DMS114 treated with DMSO at 0.1 percent for 48 hours (cell line): ENCODE data around the gene OTOGL.
"Not testable (repeated sequence)": the region's sequence is repeated elsewhere in the genome, so short reads cannot be mapped to it uniquely, and the experiment has no call there.

Source experiments
- DNase-seq: peaks from one replicate; lab custom pipeline; 2025; ENCODE audit not compliant: unreplicated experiment; lab: John Stamatoyannopoulos, UW

The OTOGL gene

DNA sequence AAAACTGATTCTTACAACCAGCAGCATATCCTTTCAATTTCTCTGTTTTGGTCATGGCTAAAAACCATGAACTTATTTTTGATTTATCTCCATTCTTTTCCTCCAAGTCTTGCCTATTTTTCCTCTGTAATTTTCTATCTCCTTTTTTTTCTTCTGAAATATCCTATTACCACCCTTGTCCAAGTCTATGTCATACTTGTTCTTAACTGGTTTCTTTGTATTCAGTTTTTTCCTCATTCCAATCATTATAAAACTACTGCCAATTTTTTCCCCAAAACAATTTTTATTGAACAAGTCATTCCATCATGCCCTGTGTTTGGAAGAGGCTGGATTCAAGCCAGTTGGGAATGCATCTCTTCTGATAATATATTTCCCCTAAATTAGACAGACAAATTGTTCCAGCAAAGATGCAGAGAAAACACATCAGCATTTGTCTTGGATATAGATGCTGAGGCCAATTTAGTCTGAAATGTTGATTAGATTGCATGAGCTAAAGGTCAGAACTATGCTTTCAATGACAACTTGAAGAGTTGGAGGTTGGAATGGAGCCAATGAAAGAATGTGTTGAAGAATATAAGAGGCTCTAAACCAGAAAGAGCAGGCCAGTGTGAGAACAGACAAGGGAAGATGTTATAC is 30.7 kb downstream of the OTOGL start:
- no peak for DNase-seq

DNA sequence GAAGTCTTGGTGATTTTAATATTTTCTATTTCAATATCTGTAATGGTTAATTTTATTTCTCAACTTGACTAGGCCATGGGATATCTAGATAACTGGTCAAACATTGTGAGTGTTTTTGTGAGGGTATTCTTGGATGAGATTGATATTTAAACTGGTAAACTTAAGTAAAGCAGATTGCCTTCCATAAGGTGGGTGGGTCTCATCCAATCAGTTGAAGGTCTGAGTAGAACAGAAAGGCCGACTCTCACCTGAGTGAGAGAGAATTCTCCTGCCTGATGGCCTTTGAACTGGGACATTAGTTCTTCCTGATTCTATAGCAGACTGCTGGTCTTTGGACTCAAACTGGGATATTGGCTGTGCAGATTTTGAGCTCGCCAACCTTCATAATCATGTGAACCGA is 36.3 kb downstream of the OTOGL start:
- no peak for DNase-seq

DNA sequence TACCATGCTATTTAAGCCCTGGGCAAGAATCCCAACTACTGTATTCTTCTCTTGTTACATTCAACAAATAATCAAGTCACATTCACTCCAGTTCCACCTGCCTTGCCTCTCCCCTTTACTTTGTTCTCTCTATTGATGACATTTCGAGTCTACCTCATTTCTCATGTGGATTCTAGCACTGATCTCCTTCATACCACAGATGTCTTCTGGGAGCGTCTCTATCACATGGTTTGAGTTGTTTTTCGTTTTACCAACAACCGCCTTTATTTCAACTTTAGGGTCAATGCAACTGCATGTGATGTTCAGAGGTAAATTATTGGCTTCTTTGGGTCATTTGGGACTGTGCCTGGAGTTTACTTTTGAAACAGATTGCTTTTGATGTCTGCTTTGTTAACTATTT is 40.7 kb downstream of the OTOGL start:
- no peak for DNase-seq

DNA sequence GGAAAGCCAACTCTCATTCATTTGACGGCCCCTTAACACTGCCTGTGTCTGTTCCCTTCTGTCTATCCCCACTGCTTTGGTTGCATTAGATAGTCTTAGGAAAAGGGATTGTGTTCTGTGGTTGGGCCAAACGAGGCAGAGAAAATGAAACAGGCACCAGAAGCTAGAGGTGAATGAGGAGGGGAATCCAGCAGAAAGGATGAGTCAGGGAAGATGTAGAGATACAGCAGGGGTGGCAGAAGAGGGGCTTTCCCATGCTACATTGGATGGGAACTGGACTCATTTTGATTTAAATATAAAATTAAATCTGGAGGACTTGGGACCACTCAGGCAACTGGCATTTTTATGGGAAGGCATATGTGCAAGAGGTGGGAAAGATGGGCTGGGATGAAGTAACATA is 43.3 kb downstream of the OTOGL start:
- no peak for DNase-seq

DNA sequence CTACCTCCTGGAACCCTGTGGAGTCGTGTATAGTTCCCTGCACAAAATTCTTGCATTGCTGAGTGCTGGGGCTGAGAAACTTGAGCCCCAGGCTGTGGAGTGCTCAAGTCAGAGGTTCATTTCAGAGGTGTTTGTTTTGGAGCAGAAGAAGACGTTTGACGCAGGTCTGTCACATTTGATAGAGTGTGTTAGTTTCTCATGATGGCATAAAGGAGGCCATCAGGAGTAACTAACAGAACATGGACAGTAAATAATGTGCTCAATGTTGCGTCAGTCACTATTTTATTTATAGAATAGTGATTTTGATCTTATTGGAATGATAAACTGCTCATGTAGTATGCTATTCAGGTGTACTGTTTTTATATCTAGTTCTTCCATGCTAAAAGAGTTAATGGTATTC is 44.2 kb downstream of the OTOGL start:
- DNase-seq, result no peak

DNA sequence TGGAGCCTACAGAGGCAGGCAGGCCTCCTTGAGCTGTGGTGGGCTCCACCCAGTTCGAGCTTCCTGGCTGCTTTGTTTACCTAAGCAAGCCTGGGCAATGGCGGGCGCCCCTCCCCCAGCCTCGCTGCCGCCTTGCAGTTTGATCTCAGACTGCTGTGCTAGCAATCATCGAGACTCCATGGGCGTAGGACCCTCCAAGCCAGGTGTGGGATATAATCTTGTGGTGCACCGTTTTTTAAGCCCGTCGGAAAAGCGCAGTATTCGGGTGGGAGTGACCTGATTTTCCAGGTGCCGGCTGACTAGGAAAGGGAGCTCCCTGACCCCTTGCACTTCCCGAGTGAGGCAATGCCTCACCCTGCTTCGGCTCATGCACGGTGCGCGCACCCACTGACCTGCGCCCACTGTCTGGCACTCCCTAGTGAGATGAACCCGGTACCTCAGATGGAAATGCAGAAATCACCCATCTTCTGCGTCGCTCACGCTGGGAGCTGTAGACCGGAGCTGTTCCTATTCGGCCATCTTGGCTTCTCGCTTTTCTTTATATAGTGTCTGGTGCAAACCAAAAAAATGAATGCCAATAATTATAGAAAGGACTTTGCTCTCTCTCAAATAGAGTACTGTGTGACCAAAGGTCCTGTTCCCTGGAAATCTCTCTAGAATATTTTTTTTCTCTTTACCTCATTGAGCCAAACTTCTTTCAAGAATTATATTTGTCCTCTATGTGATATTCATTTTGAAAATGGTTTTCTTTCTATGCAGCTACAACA is 50.4 kb downstream of the OTOGL start:
- DNase-seq, result not testable (repeated sequence)

DNA sequence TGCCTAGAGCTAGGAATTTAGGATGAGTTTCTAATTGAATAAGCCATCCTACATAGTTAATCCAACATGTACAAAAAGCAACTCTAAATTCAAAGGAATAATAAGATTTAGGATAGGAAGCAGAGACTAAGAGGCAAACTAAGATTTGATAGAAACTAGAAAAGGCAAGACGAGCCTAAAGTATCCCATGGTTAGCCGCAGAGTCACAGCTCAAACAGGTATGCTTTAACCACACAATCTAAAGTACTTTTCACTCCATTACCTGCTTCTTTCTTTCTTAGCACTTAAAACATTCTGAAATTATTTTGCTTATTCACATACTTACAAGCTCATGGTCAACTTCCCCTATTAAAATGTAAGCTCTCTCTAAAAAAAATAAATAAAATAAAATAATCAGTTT is 51.8 kb downstream of the OTOGL start:
- DNase-seq, result no peak

DNA sequence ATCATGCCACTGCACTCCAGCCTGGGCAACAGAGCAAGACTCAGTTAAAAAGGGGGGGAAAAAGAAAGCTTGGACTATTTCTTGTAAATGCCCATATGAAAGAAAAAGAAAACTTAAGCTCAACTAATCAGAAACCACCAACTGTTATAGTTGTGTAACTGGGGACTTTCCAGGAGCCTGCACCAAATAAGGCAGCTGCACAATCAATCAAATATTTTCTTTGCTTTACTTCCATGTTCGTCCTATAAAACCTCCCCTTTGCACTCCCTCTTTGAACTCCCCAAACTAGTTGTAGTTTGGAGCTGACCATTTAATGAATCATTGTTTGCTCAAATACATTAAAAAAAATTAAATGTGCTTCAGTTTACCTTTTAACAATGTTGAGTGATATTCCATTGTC is 54.9 kb downstream of the OTOGL start:
- DNase-seq, result no peak

DNA sequence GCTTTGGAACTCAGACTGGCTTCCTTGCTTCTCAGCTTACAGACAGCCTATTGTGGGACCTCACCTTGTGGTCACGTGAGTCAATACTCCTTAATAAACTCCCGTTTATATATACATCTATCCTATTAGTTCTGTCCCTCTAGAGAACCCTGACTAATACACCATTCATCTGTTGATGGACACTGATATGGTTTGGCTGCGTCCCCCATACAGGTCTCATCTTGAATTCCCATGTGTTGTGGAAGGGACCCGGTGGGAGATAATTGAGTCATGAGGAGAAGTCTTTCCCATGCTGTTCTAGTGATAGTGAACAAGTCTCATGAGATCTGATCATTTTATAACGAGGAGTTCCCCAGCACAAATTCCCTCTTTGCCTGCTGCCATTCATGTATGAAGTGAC is 57.0 kb downstream of the OTOGL start:
- DNase-seq, result no peak

DNA sequence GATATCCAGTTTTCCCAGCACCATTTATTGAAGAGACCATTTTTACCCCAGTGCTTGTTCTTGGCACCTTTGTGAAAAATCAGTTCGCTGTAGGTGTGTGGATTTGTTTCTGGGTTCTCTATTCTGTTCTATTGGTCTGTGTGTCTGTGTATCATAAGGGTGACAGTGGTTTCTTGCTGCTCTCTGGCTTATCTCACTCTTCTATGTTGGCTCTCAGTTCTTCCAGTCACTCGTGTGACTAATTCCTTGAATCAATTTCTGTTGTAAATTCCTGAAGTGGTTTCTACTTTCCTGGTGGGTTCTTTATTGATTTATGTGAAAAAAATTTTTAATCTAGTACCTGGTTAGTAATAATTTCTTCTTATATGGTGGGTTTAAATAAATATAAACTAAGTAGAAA is 58.3 kb downstream of the OTOGL start:
- no peak for DNase-seq

DNA sequence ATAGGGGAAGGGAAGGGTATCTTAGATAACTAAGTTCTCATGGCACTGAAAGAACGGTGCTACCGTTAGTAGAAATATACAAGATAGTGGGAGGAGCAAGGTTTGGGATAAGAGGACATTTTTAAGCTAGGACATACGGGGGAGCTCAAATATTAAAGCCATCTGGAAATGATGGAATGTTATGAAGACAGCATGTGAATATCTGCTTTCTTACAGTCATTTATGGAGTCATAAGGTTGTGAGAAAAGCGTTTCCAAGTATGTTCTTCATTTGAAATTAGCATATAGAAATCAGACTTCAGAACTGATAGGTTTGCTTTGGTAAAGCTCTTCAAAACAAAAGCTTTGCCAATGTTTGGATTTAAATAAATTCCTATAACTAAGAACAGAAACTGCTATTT is 62.3 kb downstream of the OTOGL start:
- no peak for DNase-seq

DNA sequence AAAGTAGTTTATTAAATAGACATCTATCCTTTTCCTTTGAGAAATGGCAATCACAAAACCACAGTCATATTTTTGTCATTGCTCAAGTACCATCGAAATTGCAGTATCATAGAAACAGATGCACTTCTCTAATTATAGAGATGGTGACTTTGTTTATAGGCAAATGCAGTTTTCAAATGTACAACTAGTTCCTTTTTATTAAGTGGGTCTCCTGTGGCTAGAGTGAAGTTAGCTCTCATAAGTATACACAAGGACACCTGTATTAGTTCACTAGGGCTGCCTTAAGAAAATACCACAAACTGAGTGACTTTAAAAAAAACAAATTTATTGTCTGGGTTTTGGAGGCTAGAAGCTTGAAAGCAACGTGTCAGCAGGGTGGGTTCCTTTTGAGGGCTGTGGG is 62.8 kb downstream of the OTOGL start:
- no peak for DNase-seq

DNA sequence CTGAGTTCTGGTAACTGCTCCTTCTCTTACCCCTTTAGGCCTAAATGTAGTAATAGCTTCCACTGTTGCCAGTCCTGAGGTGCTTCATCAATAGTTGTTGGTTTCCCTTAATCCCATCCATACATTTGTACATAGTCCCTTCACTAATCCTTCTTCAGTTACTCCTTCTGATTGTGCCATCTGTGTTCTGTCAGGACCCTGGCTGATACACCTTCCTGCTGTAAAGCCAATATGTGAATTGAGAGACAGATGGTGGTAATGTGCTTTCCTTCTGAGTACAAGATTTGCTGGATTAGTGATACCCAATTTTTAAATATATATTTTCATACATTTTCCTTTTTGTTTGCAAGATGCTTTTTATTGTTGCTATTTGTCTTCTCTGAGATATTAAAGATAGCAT is 66.4 kb downstream of the OTOGL start:
- no peak for DNase-seq

DNA sequence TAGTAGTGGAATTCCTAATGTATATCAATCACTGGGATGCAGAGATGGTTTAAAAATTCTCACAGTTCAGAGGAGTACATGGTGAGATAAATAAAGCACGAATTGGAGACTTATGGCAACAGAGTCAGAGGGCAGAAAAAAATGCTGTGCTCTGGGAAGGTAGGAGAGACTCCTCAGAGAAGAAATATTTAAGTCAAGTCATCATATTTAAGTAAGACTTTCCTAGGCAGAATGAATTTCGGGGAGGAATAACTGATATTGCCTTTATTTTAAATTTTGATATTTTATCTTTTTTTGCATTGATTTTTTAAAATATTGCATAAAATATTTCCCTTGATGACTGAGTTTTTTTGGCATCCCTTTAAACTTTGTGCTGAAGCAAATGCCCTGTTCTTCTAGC is 67.4 kb downstream of the OTOGL start:
- DNase-seq, result no peak

DNA sequence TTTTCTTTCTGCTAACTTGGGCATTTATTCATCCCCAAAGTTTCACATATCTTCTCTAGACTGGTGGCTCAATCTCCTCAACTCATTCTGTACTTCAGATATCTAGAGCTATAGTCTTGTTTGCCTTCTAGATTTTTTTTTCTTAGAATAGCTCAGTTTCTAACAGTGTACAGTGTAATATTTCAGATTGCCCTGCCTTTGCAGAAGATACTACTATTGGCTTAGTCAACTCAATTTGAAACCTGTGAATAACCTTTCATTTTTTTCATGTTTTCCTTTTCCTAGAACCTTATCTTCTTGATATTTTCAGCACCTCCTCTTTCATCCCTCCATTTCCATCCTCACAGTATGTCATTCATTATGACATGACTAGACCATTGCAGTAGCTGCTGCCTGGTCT is 69.6 kb downstream of the OTOGL start:
- DNase-seq, result no peak

DNA sequence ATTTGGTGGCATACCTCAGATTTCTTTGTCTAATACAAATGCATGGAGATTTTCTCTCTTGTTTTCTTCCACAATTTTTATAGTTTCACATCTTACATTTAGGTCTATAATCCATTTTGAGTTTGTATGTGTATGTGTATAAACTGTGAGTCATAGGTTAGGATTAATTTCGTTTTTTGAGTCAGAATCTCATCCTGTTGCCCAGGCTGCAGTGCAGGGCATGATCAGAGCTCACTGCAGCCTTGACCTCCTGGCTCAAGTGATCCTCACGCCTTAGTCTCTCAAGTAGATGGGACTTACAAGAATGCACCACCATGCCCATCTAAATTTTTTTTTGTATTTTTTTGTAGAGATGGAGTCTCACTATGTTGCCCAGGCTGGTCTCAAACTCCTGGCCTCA is 71.6 kb downstream of the OTOGL start:
- no peak for DNase-seq

DNA sequence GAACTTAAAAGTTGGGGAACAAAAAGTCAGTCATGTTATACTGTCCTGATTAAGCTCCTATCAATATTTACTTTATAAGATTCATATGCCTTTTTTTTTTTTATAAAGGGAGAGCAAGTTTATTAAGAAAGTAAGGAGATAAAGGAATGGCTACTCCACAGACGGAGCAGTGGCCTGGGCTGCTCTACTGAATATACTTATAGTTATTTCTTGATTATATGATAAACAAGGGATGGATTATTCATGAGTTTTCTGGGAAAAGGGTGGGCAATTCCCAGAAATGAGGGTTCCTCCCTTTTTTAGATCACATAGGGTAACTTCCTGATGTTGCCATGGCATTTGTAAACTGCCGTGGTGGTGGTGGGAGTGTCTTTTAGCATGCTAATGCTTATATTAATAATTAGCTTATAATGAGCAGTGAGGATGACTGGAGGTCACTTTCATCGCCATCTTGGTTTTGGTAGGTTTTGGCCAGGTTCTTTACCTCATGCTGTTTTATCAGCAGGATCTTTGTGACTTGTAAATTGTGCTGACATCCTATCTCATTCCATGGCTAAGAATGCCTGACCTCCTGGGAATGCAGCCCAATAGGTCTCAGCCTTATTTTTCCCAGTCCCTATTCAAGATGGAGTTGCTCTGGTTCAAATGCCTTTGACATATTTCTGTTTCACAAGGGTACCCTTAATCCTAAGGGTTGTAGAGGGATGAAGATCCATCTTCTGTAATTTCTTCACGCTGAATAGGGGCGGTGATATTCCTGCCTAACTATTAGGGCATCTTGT is 73.9 kb downstream of the OTOGL start:
- no peak for DNase-seq

DNA sequence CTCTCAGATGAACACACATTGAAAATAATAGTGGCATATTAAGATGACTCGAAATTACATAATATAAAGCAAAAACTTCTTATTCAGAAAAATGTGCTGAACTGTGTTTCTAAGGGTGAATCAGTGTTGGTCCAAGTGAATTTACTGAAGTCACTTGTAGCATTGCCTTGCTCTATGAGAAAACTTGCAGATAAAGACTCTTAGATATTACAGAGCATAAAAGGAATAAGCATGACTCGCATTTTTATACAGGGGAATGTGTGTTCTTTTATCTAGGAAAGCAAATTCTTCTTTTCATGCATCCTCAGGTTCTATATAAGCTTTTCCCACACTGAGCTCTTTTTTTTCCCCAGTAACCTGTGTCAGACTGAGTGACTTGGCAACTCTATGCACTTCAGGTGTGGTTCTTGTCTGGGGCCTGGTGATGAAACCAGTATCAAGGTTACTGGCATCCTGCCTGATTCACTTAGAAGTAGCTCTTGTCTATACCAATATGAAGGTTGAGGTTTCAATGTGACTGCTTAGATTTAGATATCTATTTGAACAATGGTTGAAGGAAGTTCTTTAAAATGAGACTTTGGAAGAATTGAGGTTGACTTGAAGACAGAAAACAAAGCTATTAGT is 76.1 kb downstream of the OTOGL start:
- DNase-seq, result no peak

DNA sequence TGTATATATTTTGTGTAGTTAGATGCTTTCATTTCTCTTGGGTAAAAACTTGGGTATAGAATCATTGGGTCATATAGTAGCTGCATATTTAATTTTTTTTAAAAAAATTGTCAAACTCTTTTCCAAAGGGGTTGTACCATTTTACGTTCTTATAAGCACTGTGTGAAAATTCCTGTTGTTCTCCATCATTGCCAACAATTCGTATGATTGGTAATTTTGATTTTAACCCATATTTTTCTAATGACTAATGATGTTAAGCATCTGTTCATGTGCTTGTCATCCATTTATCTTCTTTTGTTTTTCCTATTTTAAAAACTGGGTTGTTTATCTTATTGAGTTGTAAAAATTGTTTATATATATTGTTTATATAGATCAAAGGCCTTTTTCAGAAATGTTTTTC is 77.4 kb downstream of the OTOGL start:
- DNase-seq, result no peak

DNA sequence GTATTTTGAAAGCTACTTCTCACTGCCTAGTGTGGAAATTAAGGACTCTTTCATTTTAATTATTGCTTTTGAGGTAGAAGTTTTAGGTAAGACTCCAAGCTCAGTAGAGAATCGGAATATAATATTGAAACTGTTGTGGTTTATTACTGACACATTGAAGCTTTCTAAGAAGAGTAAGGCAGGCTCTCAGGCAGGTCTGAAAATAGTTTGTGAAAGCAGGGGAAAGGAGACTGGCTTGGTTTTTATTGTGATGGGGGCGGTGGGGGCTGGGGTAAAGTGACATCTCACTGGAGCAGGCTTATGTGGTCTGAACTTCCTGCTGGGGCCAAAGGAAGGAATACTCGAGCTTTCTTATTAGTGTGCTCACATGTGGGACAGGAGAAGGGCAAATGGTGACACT is 79.5 kb downstream of the OTOGL start:
- DNase-seq, result no peak

DNA sequence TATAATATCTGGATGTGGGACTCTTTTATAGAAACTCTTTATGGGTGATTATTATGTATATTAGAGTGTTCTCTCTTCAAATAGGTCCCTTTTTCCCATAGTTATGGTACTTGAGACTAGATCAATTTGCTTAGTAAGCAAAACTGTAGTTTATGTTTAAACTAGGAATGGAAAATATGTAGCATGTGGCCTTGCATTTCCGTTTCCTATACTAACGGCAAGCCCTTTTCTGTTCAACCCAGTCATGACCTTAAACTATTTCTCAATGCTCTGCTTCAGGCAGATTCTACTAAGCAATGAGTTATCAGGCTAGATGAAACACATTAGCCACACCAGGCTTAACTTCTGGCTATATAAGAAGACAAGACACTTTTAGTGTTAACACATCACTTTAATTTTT is 84.6 kb downstream of the OTOGL start:
- DNase-seq, result no peak

DNA sequence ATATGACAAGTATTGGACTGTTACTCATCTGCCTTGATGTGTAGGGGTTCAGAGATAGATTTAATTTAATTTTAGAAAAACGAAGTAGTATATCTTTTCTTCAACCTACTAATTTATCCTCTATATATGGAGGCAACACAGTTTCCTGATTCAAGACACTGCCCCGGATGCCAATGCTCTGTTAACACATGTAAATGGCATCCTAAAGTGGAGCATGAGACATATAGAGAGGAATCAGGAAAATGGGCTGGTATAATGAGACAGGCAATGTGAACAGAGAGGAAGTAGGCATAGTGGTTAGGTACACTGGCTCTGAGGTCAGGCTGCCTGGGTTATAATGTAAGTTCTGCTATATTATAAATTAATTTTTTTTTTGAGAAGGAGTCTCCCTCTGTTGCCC is 85.6 kb downstream of the OTOGL start:
- no peak for DNase-seq
